GM12801 (cell line): Measurements from ENCODE around the gene NFX1.

Source experiments
- TF ChIP-seq, protein P1 (sequence below): IDR thresholded peaks from one replicate; pipeline ENCODE4 v1.5.1; 2011; ENCODE audit warnings: control low read depth; ENCODE audit not compliant: insufficient read length; ENCODE audit errors: extremely low read depth

Gene NFX1

DNA sequence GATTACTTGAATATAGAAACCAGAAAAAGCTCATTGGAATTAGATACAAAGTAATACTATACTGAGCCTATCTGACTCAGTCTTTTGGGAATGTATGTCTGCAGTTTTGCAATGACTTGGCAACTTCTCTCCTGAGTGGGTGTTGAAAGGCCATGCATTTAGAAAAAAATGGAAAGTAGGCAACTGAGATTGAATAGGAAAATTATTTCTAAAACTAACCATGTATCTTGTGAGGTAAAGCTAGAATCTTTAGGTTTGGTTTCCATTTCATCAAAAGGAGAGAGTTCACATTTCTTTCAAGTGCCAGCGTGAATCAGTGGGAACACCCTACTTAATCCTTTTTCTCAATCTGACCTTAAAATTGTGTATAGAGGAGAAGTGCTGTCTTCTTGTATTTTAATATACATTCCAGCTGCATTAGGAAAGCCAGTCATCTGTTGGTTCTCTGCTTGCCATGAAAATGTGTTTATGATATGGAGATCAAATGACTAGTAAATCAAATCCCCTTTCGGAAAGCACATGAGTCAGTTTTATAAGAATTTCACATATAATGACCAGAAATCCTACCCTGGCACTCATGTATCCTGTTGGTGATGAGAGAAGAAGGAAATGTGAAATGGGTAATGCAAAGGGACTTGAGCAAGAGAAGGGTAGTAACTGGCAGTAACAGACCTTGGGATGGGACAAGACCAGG is 30.4 kb downstream of the NFX1 start:
- TF ChIP-seq, protein P1, sequence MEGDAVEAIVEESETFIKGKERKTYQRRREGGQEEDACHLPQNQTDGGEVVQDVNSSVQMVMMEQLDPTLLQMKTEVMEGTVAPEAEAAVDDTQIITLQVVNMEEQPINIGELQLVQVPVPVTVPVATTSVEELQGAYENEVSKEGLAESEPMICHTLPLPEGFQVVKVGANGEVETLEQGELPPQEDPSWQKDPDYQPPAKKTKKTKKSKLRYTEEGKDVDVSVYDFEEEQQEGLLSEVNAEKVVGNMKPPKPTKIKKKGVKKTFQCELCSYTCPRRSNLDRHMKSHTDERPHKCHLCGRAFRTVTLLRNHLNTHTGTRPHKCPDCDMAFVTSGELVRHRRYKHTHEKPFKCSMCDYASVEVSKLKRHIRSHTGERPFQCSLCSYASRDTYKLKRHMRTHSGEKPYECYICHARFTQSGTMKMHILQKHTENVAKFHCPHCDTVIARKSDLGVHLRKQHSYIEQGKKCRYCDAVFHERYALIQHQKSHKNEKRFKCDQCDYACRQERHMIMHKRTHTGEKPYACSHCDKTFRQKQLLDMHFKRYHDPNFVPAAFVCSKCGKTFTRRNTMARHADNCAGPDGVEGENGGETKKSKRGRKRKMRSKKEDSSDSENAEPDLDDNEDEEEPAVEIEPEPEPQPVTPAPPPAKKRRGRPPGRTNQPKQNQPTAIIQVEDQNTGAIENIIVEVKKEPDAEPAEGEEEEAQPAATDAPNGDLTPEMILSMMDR = no peak

DNA sequence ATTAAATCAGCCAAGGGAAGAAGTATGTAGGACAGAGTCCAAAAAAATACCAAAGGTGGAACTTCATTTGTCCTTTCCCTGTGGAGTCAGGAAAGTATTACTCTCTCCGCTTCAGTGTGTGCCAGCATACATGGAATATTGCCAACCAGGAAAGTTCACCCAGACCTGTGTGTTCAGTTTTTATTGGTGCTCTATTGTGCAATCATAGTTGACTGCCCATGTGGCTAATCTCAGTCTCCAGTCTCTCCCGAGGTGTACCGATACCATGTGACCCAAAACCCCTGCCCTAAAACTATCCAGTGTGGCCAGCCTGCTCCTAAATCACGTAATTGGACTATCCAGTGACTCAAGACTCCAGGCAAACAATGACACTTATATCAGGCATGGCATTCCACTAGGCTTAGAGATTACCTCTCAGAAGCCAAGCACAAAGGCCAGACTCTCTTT is 38.8 kb downstream of the NFX1 start:
- TF ChIP-seq, protein P1 = no peak

DNA sequence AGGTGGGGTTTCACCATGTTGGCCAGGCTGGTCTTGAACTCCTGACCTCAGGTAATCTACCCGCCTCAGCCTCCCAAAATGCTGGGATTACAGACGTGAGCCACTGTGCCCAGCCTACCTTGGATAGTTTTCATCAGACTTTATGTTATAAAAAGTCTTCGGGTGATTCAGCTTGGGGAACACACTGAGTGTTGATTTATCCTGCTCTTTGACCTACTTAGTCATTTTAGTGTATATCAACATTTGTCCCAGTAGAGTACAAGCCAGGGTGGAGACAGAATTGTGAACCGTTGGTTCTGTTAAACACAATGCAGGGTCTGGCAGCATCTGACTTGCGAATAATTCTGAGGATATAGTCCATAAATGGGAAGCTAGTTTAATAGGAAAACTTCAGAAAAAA is 39.7 kb downstream of the NFX1 start:
- TF ChIP-seq, protein P1 = no peak

DNA sequence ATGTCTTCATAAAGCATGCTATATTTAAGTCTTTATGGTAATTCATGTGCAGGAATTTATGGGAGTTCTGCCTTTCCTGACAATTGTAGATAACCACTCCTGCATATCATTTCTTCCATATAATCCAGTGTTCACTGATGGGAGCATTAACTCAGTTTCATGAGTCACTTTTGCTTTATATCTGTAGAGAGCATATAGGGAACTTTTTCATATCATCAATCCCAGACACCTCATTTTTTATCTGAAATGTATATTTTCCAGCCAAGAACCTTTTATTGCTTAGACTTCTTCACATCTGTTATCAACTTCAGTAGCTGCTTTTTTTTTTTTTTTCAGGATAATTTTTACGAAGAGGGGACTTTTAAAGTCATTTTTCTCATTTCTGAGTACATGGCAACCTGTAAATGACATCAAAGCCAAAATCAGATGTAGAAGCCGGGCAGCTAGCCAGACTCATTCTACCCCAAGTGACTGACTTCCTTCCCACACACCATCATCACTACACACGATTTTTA is 41.1 kb downstream of the NFX1 start:
- TF ChIP-seq, protein P1 = no peak

DNA sequence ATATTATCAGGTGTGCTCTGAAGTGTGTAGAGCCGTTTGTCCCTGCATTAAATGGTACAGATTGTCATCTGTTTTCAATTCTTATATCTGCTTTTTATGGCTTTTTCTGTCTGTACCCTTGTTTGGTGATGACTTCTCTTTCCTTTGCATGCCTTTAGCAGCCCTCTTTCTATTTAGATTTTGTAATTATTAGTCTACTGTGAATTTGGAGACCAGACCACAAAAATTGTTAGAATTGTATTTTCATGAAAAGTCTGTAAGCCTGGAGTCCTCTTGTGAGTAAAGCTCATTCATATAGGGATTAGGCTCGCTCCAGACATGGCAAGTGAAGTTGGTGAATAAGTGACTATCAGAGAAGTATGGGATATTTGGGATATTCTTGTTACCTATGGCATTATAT is 41.7 kb downstream of the NFX1 start:
- TF ChIP-seq, protein P1 = no peak

DNA sequence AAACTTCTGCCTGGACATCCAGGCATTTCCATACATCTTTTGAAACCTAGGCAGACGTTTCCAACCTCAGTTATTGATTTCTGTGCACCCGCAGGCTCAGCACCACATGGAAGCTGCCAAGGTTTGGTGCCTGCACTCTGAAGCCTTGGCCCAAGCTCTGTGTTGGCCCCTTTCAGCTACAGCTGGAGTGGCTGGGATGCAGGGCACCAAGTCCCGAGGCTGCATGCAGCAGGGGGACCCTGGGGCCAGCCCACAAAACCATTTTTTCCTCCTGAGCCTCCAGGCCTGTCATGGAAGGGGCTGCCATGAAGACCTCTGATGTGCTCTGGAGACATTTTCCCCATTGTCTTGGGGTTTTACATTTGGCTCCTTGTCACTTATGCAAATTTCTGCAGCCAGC is 49.9 kb downstream of the NFX1 start:
- TF ChIP-seq, protein P1 = no peak

DNA sequence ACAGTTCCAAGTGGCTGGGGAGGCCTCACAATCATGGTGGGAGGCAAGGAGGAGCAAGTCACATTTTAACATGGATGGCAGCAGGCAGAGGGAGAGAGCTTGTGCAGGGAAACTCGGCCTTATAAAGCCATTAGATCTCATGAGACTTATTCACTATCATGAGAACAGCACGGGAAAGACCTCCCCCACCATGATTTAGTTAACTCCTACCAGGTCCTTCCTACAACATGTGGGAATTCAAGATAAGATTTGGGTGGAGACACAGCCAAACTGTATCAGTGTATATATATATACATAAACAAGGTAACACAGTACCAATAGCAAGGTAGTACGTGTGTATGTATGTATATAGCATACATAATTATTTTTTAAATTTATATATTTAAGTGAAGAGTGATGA is 50.9 kb downstream of the NFX1 start:
- TF ChIP-seq, protein P1 = no peak
